Neural cell (in vitro differentiated cells): ENCODE measurements around the gene CMTM8. TPM values are rescaled to one million over a fixed set of nuclear protein-coding genes. Genes with fewer than 3 reads are reported as not detected.

Experiments
- H2AFZ ChIP-seq: fragments of 200-600, 300-800 bp; sonication (generic), shearing (Covaris generic); 2 replicates; pipeline ENCODE4 v1.6.0; 2014; ENCODE audit warnings: low read depth, mild to moderate bottlenecking, antibody characterized with exemption, low read length, moderate library complexity
- H3F3A ChIP-seq: fragments of 200-600 bp; shearing (Covaris generic); 2 replicates; pipeline ENCODE4 v1.6.1; 2016; ENCODE audit warnings: mild to moderate bottlenecking, moderate library complexity, mixed read lengths, antibody characterized with exemption, low read length; ENCODE audit not compliant: insufficient read depth, poor library complexity, severe bottlenecking
- H3K27ac ChIP-seq: fragments of 200-600, 300-800 bp; sonication (generic), shearing (Covaris generic); 2 replicates; pipeline ENCODE4 v1.5.1; 2014; ENCODE audit warnings: mild to moderate bottlenecking, low read length, moderate library complexity
- H3K27me3 ChIP-seq: fragments of 300-800, 200-600 bp; sonication (generic), shearing (Covaris generic); 2 replicates; pipeline ENCODE4 v1.6.0; 2014; ENCODE audit warnings: mild to moderate bottlenecking, low read depth, low read length, moderate library complexity; ENCODE audit not compliant: insufficient read depth
- H3K36me3 ChIP-seq: fragments of 300-800, 200-600 bp; sonication (generic), shearing (Covaris generic); 2 replicates; pipeline ENCODE4 v1.5.1; 2014; ENCODE audit warnings: mild to moderate bottlenecking, antibody characterized with exemption, low read length, moderate library complexity; ENCODE audit not compliant: insufficient read depth
- H3K4me2 ChIP-seq: fragments of 300-800, 200-600 bp; sonication (generic), shearing (Covaris generic); 2 replicates; pipeline ENCODE4 v1.6.0; 2014; ENCODE audit warnings: mild to moderate bottlenecking, low read length
- H3K4me3 ChIP-seq: fragments of 300-800, 200-600 bp; sonication (generic), shearing (Covaris generic); 2 replicates; pipeline ENCODE4 v1.5.1; 2014; ENCODE audit warnings: mild to moderate bottlenecking, low read length, moderate library complexity
- H3K79me2 ChIP-seq: fragments of 200-600 bp; shearing (Covaris generic); replicated peaks from 2 replicates; pipeline ENCODE4 v1.6.0; 2014; ENCODE audit warnings: mild to moderate bottlenecking, low read length, moderate library complexity; ENCODE audit not compliant: insufficient read depth
- H3K9ac ChIP-seq: fragments of 300-800, 200-600 bp; sonication (generic), shearing (Covaris generic); 2 replicates; pipeline ENCODE4 v1.6.1; 2016; ENCODE audit warnings: mild to moderate bottlenecking, low read length, mixed read lengths
- H3K9me2 ChIP-seq: fragments of 200-600 bp; shearing (Covaris generic); 2 replicates; pipeline ENCODE4 v1.6.1; 2016; ENCODE audit warnings: mild to moderate bottlenecking, low read length, mixed read lengths; ENCODE audit not compliant: insufficient read depth
- H3K9me3 ChIP-seq: fragments of 200-600, 300-800 bp; sonication (generic), shearing (Covaris generic); 2 replicates; pipeline ENCODE4 v1.6.1; 2016; ENCODE audit warnings: mild to moderate bottlenecking, mixed run types, low read length, moderate library complexity, mixed read lengths
- H4K20me1 ChIP-seq: fragments of 200-600 bp; shearing (Covaris generic); 2 replicates; pipeline ENCODE4 v1.6.1; 2016; ENCODE audit warnings: mild to moderate bottlenecking, mixed run types; ENCODE audit not compliant: insufficient read depth
- EP300 ChIP-seq: fragments of 450-650 bp; conservative IDR thresholded peaks from 2 replicates; pipeline ENCODE4 v1.6.1; 2014; ENCODE audit warnings: antibody characterized with exemption, mild to moderate bottlenecking, moderate library complexity; ENCODE audit not compliant: poor library complexity, severe bottlenecking
- EZH2 ChIP-seq: fragments of 200-600, 300-800 bp; shearing (Covaris generic), sonication (generic); IDR thresholded peaks from 2 replicates; pipeline ENCODE4 v1.6.1; 2014; ENCODE audit warnings: antibody characterized with exemption, low read length, borderline replicate concordance, mild to moderate bottlenecking; ENCODE audit not compliant: insufficient read depth, poor library complexity, severe bottlenecking
- MXI1 ChIP-seq: fragments of 450-650 bp; conservative IDR thresholded peaks from 2 replicates; pipeline ENCODE4 v1.6.1; 2014; ENCODE audit warnings: antibody characterized with exemption, mild to moderate bottlenecking; ENCODE audit not compliant: poor library complexity, severe bottlenecking
- POLR2AphosphoS5 ChIP-seq: IDR thresholded peaks from 2 replicates; pipeline ENCODE4 v1.6.1; 2012
- RAD21 ChIP-seq: fragments of 450-650 bp; conservative IDR thresholded peaks from 2 replicates; pipeline ENCODE4 v1.6.1; 2014; ENCODE audit warnings: antibody characterized with exemption, mild to moderate bottlenecking, moderate library complexity
- SMC3 ChIP-seq: fragments of 450-650 bp; conservative IDR thresholded peaks from 2 replicates; pipeline ENCODE4 v1.6.1; 2014; ENCODE audit warnings: antibody characterized with exemption, mild to moderate bottlenecking, moderate library complexity; ENCODE audit not compliant: poor library complexity
- TAF1 ChIP-seq: IDR thresholded peaks from 2 replicates; pipeline ENCODE4 v1.6.1; 2012; ENCODE audit warnings: low read depth
- polyA plus RNA-seq: library from polyadenylated mRNA; depleted of rRNA; stranded (reverse); fragments of >200 nt; gene quantifications from 2 replicates; pipeline ENCODE4 v1.2.3, GENCODE V29; 2014
- small RNA-seq, 3 experiments: library from RNA; depleted of rRNA; stranded (forward); fragments of <200 nt; gene quantifications; one replicate each; pipeline ENCODE3, GENCODE V24; 2012
- TF ChIP-seq, protein P1 (sequence below): fragments of 450-650 bp; IDR thresholded peaks from 2 replicates; pipeline ENCODE4 v1.5.1; 2014; ENCODE audit warnings: antibody characterized with exemption, mild to moderate bottlenecking, moderate library complexity; ENCODE audit not compliant: poor library complexity, severe bottlenecking
- TF ChIP-seq, protein P2 (sequence below): IDR thresholded peaks from 2 replicates; pipeline ENCODE4 v1.6.1; 2012; ENCODE audit warnings: borderline replicate concordance

Gene CMTM8
- polyA plus RNA-seq, 1 donor from 2014 or later = not detected

DNA sequence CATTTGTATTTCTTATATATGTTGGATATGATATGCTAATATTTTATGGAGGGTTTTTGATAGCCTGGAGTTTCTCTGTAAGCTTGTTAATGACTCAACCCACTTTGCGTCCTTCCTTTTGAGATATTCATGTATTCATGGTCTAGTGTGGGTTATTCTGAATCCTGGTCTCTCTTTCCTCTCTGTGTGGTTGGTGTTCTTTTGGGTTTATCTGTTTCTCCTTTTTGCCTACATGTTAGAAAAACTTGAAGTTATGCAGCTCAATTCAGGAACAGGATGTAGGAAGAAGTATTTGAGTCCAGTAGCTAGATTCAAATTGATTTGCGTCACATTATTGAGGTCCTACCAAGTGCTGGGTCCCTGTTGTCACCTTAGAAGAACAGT, 181.3 kb downstream of the CMTM8 start:
- Histone ChIP-seq H3K79me2 (no peaks in the 10 kb centered on the region), H2AFZ (no peak overlapping the region), H3K4me2 (no peak overlapping the region), H3K4me3 (no peak overlapping the region), H3K27ac (no peak overlapping the region), H3K27me3 (no peaks in the 10 kb centered on the region), H3K9me3 (no peaks in the 10 kb centered on the region), H3K9ac (no peak overlapping the region), H3F3A (no peaks in the 10 kb centered on the region), H3K9me2 (no peaks in the 10 kb centered on the region), H4K20me1 (no peaks in the 10 kb centered on the region), H3K36me3 (no peaks in the 10 kb centered on the region)
- TF ChIP-seq, protein P1, sequence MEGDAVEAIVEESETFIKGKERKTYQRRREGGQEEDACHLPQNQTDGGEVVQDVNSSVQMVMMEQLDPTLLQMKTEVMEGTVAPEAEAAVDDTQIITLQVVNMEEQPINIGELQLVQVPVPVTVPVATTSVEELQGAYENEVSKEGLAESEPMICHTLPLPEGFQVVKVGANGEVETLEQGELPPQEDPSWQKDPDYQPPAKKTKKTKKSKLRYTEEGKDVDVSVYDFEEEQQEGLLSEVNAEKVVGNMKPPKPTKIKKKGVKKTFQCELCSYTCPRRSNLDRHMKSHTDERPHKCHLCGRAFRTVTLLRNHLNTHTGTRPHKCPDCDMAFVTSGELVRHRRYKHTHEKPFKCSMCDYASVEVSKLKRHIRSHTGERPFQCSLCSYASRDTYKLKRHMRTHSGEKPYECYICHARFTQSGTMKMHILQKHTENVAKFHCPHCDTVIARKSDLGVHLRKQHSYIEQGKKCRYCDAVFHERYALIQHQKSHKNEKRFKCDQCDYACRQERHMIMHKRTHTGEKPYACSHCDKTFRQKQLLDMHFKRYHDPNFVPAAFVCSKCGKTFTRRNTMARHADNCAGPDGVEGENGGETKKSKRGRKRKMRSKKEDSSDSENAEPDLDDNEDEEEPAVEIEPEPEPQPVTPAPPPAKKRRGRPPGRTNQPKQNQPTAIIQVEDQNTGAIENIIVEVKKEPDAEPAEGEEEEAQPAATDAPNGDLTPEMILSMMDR = no peak
- TF ChIP-seq EP300 (no peak), EZH2 (no peak), TAF1 (no peak), SMC3 (no peak), MXI1 (no peak), POLR2AphosphoS5 (no peak), RAD21 (no peak)
- TF ChIP-seq, protein P2, sequence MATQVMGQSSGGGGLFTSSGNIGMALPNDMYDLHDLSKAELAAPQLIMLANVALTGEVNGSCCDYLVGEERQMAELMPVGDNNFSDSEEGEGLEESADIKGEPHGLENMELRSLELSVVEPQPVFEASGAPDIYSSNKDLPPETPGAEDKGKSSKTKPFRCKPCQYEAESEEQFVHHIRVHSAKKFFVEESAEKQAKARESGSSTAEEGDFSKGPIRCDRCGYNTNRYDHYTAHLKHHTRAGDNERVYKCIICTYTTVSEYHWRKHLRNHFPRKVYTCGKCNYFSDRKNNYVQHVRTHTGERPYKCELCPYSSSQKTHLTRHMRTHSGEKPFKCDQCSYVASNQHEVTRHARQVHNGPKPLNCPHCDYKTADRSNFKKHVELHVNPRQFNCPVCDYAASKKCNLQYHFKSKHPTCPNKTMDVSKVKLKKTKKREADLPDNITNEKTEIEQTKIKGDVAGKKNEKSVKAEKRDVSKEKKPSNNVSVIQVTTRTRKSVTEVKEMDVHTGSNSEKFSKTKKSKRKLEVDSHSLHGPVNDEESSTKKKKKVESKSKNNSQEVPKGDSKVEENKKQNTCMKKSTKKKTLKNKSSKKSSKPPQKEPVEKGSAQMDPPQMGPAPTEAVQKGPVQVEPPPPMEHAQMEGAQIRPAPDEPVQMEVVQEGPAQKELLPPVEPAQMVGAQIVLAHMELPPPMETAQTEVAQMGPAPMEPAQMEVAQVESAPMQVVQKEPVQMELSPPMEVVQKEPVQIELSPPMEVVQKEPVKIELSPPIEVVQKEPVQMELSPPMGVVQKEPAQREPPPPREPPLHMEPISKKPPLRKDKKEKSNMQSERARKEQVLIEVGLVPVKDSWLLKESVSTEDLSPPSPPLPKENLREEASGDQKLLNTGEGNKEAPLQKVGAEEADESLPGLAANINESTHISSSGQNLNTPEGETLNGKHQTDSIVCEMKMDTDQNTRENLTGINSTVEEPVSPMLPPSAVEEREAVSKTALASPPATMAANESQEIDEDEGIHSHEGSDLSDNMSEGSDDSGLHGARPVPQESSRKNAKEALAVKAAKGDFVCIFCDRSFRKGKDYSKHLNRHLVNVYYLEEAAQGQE = no peak

Small RNA genes lying within 50 kb of the gene (small RNA-seq; reads per million reads assigned to genes)
- 0 reads per million in 3 experiments for gene AC097639.2

Other genes with a start within 250 kb of the CMTM8 start
- gene GPD1L, start 132.1 kb upstream of the CMTM8 start, polyA plus RNA-seq = 18.2 and 18.6 TPM in 2 replicates
- 0.57 TPM in 1 of 2 replicates, not detected in the other for gene CMTM7, start 153.2 kb downstream of the CMTM8 start, polyA plus RNA-seq